C1 segment of cervical spinal cord (tissue), 14 donors: ENCODE data around the gene PPARA.

ENCODE experiments used
- DNase-seq, 14 donors: peaks; one replicate each; lab custom pipeline; 2025; lab: John Stamatoyannopoulos, UW

The PPARA gene

DNA sequence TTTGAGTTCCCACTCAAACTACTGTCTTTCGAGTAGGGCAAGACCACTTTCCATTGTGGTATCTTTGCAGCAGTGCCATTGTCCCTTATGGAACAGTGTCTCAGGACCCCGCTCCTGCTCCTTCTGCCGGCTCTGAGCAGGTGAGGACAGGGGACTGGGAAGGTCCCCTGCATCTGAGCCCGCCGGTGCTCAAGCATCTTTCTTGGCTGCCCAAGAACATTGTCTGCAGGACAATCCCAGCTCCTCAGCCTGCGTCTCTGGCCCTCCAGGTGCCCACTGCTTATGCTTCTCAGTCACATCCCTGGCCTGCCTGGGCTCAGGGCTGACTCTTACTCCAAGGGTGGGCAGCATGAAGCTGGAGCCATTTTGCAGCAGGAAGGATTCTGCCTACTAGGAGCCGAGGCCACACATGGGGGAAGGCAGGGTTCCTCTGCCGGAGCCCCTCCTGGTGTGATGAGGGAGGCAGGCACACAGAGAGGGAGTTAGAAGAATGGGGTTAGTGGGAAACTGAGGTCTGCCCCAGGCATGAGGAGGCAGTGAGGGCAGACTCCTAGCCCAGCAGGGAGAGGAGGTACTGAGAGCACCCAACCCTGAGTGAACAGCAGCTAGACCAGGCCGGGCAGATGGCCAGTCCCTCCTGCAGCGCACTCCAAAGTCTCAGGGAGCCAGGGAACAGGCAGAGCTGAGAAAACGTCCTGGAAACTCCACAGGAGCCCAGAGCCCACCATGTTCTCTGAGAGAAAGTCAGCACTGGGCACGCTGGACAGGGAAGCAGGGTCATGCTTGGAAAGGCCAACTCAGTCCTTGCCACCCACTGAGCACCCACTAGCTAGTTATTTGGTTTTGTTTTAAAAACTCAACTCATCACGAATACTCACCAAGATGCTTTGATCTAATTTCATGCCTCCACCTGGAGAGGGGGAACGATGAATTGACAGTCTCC is 7.5 kb upstream of the PPARA start:
- DNase-seq = peak in 2 of 14 donors; percentile 3 to 13

- DNase-seq = no peak
These were observed 6.7 kb upstream of the PPARA start for GRCh38 chr22:46143491-46144147.

- no peak for DNase-seq
These were observed 4.9 kb upstream of the PPARA start for GRCh38 chr22:46145361-46145851.

GRCh38 chr22:46145896-46146295 is 4.4 kb upstream of the PPARA start:
- DNase-seq = no peak

DNA sequence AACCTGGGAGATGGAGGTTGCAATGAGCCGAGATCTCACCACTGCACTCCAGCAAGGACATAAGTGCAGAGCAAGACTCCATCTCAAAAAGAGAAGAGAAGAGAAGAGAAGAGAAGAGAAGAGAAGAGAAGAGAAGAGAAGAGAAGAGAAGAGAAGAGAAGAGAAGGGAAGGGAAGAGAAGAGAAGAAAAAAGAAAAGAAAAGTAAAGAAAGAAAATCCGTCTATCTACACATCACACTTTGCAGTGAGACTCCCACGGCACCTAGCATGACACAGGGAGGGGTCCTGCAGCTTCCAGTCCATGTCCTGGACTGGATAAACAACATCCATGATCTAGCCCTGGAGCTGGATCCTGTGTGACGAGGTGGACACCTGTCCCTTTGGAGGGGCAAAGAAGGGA is 4.0 kb upstream of the PPARA start:
- DNase-seq = no peak

GRCh38 chr22:46147061-46147460 is 3.3 kb upstream of the PPARA start:
- no peak for DNase-seq

DNA sequence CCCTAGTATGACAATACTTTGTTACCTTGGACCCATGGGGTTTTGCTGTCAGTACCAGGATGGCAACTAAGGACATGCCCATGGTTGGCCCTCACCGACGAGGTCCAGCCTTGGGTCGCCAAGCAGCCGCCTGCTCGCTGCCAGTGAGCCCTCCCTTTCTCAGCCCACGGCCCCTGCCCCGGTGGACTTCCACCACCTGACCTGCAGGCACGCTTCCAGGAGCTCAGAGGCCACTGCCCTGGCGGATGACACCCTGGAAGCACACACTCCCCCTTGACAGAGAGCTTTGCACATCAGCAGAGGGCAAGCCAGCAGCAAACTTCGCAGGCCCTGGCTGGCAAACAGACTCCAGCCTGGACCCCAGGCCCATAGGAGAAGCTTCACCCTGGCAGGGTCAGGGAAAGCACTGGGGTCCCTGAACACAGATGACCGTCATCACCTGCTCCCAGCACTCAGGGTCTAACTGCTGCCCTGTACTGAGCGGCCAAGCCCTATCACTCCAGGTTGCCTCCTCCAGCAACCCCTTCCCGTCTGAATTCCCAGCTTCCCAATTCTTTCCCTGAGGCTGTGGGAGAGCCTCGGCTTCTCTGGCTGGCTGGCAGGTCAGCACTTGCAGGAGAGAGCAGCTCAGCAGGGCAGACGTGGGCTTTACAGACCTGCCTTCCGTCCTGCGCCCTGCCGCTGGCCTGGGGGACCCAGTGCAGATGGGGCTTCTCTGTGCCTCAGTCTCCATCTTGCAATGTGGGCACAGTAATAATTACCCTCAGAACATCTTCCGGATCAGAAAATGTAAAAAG is 2.7 kb upstream of the PPARA start:
- peak in 2 of 14 donors; percentile 11 to 14 for DNase-seq

DNA sequence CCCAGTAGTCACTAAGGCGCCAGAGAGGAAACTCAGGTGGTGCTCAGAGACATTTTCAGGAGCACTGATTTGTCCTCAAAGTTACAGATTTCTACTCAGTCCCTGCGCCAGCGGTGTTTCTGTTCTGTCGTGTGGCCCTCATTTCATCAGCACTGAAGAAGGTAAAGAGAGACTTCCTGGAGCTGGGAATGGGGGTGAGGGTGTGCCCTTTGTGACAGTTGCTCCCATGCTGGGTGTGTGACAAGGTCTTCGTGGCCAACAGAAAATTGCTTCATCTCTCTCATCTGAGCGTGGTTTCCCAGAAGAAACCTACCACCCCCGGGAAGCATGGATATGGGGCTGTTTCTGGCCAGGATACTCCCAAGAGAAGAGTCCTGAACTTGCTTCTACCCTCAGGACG is 2.0 kb upstream of the PPARA start:
- no peak for DNase-seq

GRCh38 chr22:46148816-46149511 is 1.4 kb upstream of the PPARA start:
- peak in 1 of 14 donors; percentile 24 for DNase-seq

- DNase-seq = peak in 8 of 14 donors; percentile 31 to 78 (median 66)
These were observed 753 bp upstream of the PPARA start for GRCh38 chr22:46149512-46150033.

- peak in 4 of 14 donors; percentile 25 to 85 (median 75) for DNase-seq
These were observed 540 bp downstream of the PPARA start for GRCh38 chr22:46150655-46151477.

DNA sequence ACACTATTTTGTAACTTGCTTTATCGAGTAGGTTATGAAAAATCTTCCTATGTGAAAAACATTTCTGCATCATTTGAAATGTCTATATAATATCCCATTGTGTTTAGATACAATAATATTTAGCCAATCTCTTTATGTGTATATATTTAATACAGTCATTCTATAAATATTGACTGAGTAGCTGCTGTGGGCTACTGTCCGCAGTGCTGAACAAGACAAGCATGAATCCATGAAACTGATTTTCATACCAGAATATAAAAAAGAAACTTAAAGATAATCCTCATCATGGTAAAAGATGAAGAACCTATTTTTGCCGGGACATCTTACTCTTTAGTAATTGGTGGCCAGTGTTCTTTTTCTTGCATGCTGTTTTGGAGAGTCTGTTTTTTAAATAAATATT is 3.6 kb downstream of the PPARA start:
- no peak for DNase-seq

DNA sequence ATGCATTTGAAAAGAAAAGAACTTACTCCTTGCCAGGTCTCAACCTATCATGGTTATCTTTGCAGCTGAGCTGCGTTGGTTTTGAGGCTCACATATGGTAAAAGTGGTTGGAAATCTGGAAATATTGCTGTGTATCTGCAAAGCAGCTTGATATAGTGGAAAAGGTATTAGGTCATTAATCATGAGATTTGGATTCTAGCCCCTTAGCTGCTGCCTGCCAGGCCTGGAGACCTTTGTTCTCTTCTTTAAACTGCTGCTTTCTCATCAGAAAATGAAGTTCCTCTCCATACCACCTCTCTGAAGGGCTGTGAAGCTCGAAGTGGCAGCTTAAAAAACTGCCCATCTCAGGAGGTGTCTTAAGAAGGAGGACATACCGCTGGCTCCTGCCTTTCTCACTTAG is 5.7 kb downstream of the PPARA start:
- no peak for DNase-seq

GRCh38 chr22:46158283-46158682 is 8.0 kb downstream of the PPARA start:
- no peak for DNase-seq

DNA sequence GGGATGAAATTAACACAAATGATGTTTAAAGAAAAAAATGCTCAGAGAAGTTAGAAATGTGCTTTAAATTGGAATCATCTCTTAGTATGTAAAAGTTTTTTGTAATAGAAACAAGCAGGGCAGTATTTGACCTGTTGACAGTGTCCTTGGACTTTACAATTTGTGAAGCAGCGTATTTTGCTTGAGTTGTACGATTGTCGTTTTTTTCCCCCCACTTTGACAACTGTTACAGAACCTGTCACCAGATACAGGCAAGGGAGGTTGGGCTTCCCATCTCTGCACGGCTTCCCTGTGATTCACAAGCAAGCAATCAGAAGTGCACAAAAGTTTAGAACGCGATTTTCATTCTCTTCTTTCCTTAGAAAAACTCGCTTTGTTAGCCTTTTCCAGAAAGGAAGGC is 8.9 kb downstream of the PPARA start:
- DNase-seq = no peak

DNA sequence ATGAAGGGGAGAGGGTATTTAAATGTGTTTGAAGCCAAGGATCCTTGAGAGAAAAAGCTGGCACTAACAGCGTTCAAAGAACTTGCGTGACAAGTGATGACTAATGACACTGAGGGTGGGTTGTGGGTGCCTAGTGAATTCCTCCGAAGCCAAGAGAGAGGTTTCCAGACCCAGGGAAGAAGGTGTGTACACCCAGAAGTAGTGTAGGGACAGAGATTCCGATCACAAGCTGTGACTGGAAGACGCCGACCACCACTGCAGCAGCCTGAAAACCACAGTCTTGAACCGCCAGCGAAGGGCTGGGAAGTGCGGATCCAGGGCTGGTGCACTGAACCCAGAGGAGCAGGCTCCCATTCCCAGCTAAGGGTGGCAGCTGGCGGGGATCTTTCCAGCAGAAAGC is 9.5 kb downstream of the PPARA start:
- DNase-seq = no peak

DNA sequence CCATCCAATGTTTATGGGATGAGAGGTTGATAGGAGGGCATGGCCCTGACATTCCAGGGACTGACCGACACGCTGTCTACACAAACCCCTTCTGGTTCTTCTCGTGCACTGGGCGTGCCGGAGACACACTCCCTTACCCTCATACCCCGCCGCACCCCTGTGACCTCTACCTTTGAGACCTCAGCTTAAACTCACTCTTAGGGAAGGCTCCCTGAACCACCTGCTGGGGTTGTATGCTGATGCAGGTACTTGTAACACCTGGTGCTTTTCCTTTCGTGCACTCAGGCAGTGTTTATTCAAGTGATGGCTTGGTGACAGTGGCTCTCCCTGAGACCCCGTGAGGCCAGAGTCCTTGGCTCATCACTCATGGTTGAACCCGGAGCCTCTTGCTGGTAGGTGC is 12.0 kb downstream of the PPARA start:
- DNase-seq = no peak

GRCh38 chr22:46162771-46163556 is 12.6 kb downstream of the PPARA start:
- no peak for DNase-seq

- DNase-seq = no peak
These were observed 13.2 kb downstream of the PPARA start for GRCh38 chr22:46163557-46163888.
